Activated CD4-positive, alpha-beta T cell treated with anti-CD3 and anti-CD28 coated beads for 24 hours (primary cell): ENCODE results near the gene CFAP99.
"Not testable (repeated sequence)": the region's sequence is repeated elsewhere in the genome, so short reads cannot be mapped to it uniquely, and the experiment has no call there.

ENCODE experiments used
- DNase-seq, 2 donors: peaks; one replicate each; pipeline ENCODE4 v3.0.0-alpha.2; 2020; ENCODE audit warnings: low read depth in 2 of 2

The CFAP99 gene

DNA sequence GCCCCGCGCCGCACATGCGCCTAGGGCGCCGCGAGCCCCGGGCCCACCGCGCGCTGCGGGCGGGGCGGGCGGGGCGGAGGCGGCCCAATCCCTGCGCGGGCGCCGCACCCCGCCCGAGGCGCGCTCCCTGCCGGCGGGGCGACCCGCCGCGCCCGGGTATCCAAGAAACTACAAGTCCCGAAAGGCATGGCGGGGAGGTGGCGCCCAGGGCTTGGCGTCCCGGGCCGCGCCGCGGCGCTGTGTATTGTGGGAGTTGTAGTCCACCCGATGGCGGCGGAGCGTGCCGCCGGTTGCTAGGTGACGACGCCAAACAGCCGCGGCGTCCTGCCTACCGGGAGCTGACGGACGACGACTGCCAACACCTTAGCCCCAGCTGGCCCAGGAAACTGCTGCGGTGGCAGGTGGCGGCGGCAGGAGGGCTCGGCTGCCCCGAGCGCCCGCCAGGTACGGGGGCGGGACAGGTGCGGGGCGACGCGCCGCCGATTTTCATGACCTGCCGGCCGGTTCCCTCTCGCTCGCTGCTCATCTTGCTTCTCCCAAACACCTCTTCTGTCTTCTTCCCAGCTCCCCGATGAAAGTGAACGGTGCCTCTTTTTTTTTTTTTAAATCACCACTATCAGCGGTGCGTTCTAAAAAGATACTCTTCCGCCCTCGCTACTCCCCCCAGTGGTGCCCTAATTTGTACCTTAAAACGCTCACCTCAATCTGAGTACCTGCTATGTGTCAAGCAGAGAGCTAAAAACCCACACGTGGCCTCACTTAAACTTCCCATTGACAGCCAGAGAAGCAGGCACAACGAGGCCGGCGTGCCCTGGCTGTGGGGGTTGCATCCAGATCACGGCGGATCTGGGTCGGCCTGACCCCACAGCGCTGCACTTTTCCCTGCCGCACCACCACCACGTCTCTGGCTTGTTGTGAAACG is at the start of gene CFAP99:
Gene CFAP99 (plus strand): TSS at position 306 of the 922 bp plus-strand sequence.
- peak; percentile 94 to 98 for DNase-seq

GRCh38 chr4:2370597-2371320 is 48.0 kb upstream of the CFAP99 start:
- no peak for DNase-seq

GRCh38 chr4:2371765-2372487 is 46.8 kb upstream of the CFAP99 start:
- no peak for DNase-seq

- DNase-seq: no peak
These were observed 46.2 kb upstream of the CFAP99 start for GRCh38 chr4:2372488-2373030.

DNA sequence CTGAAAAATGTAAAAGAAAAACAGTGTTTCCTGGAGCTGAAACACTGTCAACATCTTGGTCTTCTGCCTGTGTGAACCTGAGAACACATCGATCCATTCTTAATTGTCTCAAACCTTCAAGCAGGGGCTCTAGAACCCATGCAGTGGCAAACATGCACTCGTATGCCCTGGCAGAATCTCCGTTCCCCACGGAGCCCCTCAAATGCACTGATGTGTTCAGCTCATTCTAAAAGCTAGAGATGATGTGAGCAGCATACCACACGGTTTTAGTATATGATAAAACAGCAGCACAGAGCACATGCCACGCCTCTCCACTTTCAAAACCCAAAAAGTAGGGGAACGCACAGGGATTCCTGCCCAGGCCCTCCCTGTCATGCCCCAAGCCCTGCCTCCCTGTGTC is 45.2 kb upstream of the CFAP99 start:
- no peak for DNase-seq

DNA sequence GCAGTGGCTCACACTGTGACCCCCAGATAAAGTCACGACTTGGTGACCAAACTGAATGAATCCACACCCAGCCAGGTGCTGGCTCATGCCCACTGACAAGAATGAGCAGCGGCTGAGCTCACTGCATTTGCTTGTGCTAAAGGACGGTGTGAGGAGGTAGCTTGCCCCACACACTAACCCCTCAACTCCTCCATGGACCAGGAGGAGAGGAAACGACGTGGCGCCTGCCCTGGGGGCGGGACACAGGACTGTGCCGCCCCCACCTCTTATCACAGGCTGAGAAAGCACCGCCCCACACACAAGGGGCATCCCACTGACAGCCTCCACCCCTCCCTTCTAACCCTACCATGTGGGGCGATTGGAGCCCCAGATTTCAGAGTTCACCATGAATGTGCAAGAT is 43.3 kb upstream of the CFAP99 start:
- DNase-seq: no peak

DNA sequence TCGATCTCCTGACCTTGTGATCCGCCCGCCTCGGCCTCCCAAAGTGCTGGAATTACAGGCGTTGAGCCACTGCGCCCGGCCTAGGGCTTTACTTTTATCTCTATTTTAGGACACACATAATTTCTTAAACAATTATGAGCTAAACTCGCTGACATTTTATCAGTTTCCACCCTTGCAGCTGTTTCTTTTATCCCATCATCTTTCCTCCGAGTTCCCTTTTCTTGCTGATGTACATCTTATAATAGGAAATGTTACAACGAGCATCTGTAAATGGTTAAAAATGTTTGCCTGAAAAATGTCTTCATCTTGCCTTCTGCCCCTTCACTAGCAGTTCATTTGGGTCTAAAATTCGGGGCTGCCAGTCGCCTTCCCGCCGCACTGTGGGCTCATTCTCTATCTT is 41.5 kb upstream of the CFAP99 start:
- no peak for DNase-seq

DNA sequence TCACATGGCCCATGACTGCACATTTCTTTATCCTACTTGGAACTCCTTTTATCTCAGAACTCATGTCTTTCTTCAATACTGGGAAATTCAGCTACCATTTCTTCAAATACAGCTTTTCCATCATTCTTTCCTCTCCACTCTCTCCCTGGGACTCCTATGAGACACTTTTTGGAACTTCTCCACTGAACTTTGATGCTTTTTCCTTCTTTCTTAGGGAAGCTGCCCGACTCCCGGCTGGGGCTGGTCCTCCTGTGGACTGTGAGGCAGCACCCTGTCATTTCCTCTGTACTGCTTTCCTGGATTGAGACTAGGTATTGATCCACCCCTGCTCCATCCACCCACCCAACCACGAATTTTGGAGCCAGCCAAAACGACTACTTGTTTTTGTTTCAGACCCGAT is 40.4 kb upstream of the CFAP99 start:
- no peak for DNase-seq

- DNase-seq: no peak
These were observed 39.9 kb upstream of the CFAP99 start for GRCh38 chr4:2378898-2379297.

DNA sequence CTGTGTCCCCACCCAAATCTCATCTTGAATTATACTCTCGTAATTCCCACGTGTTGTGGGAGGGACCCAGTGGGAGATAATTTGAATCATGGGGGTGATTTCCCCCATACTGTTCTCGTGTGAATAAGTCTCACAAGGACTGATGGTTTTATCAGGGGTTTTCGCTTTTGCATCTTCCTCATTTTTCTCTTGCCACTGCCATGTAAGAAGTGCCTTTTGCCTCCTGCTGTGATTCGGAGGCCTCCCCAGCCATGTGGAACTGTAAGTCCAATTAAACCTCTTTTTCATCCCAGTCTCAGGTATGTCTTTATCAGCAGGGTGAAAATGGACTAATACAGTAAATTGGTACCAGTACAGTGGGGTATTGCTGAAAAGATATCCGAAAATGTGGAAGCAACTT is 38.2 kb upstream of the CFAP99 start:
- DNase-seq: not testable (repeated sequence)

DNA sequence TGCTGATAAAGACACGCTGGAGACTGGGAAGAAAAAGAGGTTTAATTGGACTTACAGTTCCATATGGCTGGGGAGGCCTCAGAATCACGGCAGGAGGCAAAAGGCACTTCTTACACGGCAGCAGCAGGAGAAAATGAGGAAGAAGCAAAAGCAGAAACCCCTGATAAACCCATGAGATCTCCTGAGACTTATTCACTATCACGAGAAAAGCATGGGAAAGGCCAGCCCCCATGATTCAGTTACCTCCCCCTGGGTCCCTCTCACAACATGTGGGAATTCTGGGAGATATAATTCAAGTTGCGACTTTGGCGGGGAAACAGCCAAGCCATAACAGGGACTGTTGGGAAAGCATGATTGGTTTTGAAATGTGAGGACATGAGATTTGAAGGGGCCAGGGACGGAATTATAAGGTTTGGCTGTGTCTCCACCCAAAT is 36.0 kb upstream of the CFAP99 start:
- not testable (repeated sequence) for DNase-seq

- DNase-seq: not testable (repeated sequence)
These were observed 35.5 kb upstream of the CFAP99 start for GRCh38 chr4:2383220-2383631.

GRCh38 chr4:2383760-2384159 is 35.0 kb upstream of the CFAP99 start:
- no peak for DNase-seq

- DNase-seq: no peak
These were observed 34.5 kb upstream of the CFAP99 start for GRCh38 chr4:2384245-2384644.

DNA sequence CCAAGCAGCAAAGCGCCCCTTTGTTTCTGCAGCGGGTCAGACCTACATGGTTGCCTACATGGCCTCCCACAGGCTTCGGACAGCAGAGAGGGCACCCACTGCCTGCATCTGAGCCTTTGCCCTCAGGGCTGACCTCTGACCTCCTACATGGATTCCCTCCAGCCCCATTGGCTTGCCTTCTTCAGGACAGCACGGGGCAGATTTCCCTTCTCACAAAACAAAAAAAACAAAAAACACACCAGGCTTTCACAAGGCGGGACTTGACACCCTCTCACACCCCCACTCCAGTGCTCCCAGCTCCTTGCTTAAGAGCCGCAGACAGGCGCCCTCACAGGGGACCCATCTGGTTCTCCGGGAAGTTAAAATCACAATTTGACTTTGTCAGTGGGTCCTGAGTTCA is 33.2 kb upstream of the CFAP99 start:
- DNase-seq: no peak

- no peak for DNase-seq
These were observed 32.0 kb upstream of the CFAP99 start for GRCh38 chr4:2386717-2387116.

DNA sequence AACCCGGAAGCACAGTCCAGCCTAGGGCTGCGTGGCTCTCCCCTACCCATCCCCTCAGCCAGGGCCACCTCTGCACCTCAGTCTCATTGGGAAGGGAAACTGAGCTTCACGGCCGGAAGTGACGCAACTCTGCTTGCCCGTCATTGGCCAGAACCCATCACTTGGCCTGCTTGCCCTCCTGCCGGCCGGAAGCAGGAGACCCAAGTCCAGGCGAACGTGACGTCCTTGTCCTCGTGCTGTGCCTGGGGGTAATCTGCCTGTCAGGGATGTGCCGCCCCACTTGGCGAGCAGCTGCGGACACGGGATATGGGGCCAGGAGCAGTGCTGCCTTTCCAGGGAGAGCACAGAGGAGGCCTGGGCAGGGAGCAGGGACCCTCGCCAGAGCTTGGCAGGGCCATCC is 31.5 kb upstream of the CFAP99 start:
- DNase-seq: no peak

DNA sequence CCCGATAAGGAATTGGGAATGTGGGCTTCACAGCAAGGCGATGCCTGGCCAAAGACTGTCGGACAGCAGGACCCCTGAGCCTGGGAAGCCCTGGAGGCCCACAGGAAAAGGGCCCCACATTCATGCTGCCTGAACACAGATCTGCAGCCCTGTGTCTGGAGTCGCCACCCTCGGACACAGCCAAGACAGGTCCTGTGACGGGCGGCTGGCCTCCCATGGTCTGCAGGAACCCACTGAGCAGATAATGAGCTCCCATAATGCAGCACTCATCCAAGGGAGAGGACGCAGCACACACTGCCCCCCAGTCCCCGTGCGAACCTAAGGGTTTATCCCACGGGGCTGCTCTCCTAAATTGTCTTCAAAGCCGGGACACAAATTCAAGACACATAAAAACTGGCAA is 30.9 kb upstream of the CFAP99 start:
- DNase-seq: no peak

- DNase-seq: no peak
These were observed 30.1 kb upstream of the CFAP99 start for GRCh38 chr4:2388429-2389182.

DNA sequence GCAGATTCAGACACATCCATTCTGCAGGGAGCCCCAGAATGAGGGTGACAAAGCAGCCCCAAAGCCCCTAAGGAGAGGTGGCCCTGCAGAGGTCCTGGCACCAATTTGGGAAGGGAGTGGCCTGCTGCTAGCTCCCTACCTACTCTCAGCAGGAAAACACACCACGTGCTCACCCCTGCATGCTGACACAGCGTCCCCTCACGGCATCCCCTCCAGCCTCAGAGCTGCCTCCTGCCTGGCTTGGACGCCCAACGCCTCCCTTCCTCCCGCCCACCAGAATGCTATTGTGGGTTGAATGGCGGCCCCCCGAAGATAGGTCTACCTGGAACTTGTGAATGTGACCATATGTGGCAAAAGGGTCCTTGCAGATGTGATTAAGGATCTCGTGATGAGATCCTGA is 29.1 kb upstream of the CFAP99 start:
- no peak for DNase-seq

DNA sequence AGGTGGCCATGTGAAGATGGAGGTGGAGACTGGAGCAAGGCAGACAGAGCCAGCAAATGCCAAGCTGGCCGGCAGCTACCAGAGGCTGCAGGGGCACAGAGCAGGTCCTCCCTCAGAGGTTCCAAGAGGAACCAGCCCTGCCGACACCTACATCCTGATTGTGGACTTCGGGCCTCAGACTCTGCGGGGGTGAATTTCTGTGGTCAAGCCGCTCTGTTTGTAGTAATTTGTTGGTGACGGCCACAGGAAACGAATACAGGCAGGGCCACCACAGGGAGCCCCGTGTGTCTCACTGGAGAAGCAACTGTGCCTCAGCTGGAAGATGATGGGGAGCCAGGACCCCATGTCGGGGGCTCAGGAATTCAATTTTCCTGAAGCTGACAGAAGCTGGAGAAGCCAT is 28.6 kb upstream of the CFAP99 start:
- DNase-seq: no peak
